ENCODE results near the gene ZNF430.
"Not testable (repeated sequence)": the region's sequence is repeated elsewhere in the genome, so short reads cannot be mapped to it uniquely, and the experiment has no call there.

Gene ZNF430

GRCh38 chr19:21020298-21021227 lies at the start of gene ZNF430:
Gene ZNF430 (plus strand): TSS chr19:21020657. CDS start chr19:21020801, 144 bp downstream.
- peak; percentile 86 for DNase-seq (ENCODE audit: low read depth)

GRCh38 chr19:20992788-20993187 lies 27.7 kb upstream of the ZNF430 start:
- DNase-seq (ENCODE audit: low read depth): not testable (repeated sequence)

DNA sequence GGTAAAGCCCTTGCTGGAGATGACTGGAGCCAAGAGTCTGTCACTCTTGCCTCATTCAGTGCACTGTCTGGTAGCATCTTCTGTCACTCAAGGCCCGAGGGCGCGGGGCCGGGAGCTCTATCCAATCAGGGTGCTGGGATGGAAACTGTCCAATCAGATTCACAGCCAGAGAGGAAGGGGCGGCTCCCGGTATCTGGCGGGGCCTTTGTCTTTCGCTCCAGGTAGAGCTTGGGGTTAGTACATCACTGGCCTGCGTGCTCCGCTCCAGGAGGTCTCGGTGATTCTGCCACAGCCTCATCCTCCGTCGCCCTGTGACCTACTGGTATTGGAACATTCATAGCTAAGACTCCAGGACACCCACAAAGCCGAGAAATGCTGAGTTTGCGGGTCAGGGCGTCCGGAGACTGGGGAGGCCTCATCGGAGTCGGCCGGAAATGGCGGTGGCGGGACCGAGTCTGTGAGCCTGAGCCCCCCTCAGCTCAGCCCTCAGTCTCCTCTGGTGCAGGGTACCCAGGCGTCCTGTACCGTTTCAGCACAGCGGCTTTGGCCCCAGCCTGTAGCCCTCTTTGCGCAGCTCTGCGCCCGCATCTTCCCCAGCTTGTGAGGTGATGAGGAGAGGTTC lies 20.6 kb upstream of the ZNF430 start:
- peak; percentile 79 for DNase-seq (ENCODE audit: low read depth)

GRCh38 chr19:21021238-21021637 lies 781 bp downstream of the ZNF430 start:
- DNase-seq (ENCODE audit: low read depth): not testable (repeated sequence)

DNA sequence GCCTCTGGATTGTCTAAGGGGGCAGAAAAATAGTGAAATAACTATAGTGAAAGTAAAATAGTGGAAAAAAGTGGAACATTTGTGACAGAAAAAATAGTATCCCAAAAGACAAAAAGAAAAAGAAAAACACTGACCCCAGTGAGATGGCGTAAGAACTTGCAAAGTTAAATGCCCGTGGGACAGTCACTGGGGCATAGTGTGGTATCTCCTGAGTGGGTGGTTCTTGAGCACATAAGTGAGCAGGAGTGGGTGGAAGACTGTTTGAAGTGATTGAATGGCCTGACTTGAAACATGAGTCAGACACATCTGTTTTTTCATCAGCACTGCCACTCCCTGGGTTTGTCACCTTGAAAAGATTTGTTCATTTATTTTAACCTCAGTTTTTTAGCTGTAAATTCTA lies 2.5 kb downstream of the ZNF430 start:
- DNase-seq (ENCODE audit: low read depth): no peak

DNA sequence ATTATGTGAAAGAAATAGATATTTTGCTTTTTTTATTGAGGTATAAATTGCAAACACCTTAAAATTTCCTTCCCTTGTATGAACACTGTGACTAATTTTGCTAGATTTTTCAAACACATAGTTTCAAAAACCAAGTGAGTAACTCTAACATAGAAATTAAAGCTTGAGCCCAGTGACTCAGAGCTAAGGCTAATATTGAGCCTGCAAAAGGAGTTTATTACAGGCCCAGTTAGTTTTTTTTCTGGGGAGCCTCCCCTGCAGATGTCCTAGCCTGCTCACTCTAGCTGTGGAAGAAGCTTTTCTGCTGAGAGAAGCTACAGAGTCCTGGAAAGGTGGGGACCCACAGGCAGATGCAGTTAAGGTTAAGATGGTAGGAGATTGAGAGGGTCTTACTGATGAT lies 3.4 kb downstream of the ZNF430 start:
- no peak for DNase-seq (ENCODE audit: low read depth)

DNA sequence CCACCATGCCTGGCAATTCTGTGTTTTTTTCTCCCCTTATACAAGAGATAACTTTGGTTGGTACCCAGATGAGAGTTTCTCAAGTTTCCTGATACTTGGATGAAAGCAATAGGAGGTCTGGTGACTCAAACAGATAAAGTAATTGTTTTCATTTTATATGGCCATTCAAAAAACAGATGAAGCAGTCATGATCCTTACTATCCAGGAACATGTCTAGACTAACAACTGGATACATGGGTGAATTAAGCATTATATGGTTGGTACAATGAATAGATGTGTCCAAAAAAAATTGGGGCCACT lies 8.5 kb downstream of the ZNF430 start:
- DNase-seq (ENCODE audit: low read depth): no peak

DNA sequence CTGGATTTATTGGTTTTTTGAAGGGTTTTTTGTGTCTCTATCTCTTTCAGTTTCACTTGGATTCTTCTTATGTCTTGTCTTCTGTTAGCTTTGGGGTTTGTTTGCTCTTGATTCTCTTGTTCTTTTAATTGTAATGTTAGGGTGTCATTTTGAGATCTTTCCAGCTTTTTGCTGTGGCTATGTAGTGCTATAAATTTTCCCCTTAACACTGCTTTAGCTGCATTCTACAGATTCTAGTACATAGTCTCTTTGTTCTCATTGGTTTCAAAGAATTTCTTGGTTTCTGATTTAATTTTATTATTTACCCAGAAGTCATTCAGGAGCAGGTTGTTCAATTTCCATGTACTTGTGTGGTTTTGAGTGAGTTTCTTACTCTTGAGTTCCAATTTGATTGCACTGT lies 24.6 kb downstream of the ZNF430 start:
- no peak for DNase-seq (ENCODE audit: low read depth)

DNA sequence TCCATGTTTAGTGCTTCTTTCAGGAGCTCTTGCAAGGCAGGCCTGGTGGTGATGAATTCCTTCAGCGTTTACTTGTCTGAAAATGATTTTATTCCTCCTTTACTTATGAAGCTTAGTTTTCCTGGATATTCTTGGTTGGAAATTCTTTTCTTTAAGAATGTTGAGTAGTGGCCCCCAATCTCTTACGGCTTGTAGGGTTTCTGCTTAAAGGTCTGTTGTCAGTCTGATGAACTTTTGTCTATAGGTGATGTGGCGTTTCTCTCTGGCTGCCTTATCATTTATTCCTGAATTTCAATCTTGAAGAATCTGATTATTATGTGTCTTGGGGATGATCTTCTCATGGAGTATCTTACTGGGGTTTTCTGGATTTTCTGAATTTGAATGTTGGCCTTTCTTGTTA lies 26.0 kb downstream of the ZNF430 start:
- DNase-seq (ENCODE audit: low read depth): no peak

GRCh38 chr19:21047716-21048115 lies 27.3 kb downstream of the ZNF430 start:
- no peak for DNase-seq (ENCODE audit: low read depth)

DNA sequence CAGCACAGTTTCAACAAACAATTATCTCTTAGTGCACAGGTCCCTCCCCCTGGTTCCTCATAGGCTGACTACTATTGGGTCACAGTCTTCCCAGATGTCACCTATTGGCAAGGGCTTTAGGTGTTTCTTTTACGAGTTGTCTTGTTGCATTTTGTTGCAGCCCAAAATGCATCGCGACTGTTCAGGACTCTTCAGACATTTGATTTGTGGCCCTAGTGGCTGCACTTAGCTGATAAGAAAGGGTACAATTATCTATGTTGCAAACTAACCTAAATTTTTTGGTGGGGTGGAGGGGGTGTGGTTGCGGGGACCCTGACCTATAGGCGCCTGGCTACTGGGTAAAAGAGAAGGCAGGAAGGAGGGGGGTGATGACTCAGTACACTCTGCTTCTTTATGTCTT lies 32.4 kb downstream of the ZNF430 start:
- no peak for DNase-seq (ENCODE audit: low read depth)

DNA sequence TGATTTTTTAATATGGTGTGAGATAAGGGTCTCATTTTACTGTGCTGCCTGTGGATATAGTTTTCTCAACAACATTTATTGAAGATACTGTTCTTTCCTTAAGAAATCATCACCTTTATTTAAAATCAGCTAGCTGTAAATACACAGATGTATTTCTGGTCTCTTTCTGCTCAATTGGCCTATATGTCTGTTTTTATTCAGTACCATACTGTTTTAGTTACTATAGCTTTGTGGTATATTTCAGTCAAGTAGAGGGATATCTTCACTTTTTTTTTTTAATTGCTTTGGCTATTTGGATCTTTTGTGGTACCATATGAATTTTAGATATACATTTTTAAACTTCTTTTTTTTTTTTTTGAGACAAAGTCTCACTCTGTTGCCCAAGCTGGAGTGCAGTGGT lies 44.9 kb downstream of the ZNF430 start:
- no peak for DNase-seq (ENCODE audit: low read depth)

- peak; percentile 55 for DNase-seq (ENCODE audit: low read depth)
Measured at GRCh38 chr19:21082011-21082975, 61.8 kb downstream of the ZNF430 start, which contains the start of gene ZNF714. Gene ZNF714 (plus strand): TSS chr19:21082203. CDS start chr19:21098269, 16,066 bp downstream.

DNA sequence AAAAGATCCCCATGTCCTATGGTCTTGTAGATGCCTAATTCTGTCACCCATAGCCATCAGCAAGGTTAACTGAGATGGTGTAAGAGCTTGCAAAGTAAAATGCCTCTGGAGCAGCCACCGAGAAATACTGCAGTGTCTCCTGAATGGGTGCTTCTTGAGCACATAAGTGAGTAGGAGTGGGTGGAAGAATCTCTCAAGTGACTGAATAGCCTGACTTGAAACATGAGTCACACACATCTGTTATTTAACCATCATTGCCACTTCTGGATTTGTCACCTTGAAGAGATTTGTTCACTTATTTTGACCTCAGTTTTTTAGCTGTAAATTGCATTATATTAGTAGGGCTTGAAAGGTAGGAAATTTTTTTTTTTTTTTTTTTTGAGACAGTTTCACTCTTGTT lies 63.9 kb downstream of the ZNF430 start:
- DNase-seq (ENCODE audit: low read depth): no peak

DNA sequence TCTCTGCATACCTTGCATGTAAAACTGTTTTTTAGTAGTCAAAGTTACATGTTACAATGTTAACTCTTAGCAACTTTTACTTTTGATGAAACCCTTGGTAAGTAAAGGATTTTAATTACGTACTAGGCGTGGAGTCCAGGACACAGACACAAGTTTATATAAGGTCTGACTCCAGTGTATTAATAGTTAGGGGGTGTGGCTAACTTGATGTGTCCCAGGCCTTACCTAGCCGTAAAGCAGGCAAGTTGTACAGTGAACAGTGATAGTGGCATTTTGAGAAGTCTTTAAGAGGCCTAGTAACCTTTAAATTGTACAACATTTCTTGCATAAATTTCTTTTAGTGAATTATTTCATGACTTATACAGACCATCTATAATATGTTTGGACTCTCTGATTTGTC lies 67.4 kb downstream of the ZNF430 start:
- DNase-seq (ENCODE audit: low read depth): no peak

DNA sequence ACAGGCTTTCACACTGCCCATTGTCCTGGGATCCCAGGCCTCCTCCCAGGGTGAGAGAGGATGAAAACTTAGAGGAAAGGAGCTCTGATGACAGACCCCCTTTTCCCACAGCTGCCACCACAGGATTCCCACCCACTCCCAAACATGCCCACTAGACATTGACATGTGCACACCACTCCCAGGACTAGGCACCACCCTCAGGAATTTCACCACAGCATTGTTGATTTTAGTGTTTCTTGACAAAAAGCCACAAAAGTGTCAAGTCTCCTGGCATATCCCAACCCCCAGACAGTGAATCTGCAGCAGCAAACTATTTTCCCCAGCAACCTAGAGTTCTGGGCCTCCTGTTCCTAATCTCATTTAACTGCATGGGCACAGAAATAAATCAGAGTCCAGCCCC lies 71.7 kb downstream of the ZNF430 start:
- no peak for DNase-seq (ENCODE audit: low read depth)

DNA sequence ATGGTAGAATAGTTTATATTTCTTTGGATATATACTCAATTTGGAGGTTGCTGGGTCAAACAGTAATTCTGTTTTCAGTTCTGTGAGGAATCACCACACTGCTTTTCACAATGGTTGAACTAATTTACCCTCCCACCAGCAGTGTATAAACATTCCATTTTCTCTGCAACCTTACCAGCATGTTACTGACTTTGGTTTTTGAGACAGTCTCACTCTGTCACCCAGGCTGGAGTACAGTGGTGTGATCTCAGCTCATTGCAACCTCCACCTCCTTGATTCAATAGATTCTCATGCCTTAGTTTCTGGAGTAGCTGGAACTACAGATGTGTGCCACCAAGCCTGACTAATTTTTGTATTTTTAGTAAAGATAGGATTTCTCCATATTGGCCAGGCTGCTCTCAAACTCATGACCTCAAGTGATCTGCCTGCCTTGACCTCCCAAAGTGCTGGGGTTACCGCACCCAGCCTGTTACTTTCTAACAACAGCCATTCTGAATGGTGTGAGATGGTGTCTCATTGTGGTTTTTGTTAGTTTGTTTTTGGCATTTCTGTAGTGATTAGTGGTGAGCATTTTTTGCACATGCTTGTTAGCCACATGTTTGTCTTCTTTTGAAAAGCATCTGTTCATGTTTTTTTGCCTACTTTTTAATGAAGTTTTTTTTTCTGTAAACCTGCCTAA lies 74.0 kb downstream of the ZNF430 start:
- DNase-seq (ENCODE audit: low read depth): no peak

DNA sequence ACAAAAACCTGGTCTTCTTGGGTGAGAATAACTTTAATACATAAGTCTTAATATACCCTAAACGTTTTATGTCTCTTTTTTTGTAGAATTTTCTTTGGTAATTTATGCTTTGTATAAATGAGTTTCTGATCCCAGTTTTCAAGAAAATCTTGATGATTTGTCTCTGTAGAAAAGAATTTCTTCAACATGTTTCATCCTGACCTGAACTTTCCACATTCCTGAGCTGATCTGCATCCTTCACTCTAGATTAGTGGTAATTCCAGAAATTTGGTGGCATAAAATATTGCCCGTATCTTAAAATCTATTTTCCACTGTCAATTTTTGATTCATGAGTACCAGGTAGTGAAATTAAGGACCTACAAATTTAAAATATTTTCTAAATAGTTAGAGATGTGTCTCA lies 77.8 kb downstream of the ZNF430 start:
- DNase-seq (ENCODE audit: low read depth): no peak

GRCh38 chr19:21101521-21102242 lies 81.2 kb downstream of the ZNF430 start:
- DNase-seq (ENCODE audit: low read depth): no peak

- DNase-seq (ENCODE audit: low read depth): no peak
Measured at GRCh38 chr19:21109116-21109515, 88.7 kb downstream of the ZNF430 start.

Measured in activated T-helper 9 cell treated with anti-CD3 and anti-CD28 coated beads, Interleukin-2, amount 50 U/mL, for 16 hours (primary cell).